GM18520 (cell line): ENCODE data around the gene AGAP4.
"Not testable (repeated sequence)": the region's sequence is repeated elsewhere in the genome, so short reads cannot be mapped to it uniquely, and the experiment has no call there.

Experiments
- ATAC-seq: cut with Tn5 transposase; IDR thresholded peaks from one replicate; pipeline ENCODE4 v1.9.1; 2021; ENCODE audit not compliant: unreplicated experiment

Gene AGAP4

DNA sequence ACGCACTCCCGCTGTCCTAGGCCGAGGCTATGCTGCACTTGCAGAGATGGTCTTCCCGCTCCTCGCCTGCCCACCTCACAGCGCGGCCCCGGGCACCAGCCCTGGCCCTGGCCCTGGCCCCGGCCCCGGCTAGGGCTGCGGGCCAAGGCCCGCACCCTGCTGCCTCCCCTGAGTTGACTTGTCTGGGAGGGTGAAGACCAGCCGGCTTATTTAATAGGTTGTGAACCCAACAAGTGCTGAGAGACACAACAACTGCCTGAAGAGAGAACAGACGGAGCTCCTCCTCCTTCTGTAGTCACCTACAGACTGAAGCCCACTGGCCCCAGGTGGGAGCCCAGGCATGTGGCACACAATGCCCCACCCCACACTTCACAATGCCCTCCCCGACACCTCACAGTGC is at the start of gene AGAP4:
Gene AGAP4, minus strand, starts transcription at position 101 of the 400 bp plus-strand sequence. CDS start 153 bp downstream, outside the sequence.
- ATAC-seq: not testable (repeated sequence)

DNA sequence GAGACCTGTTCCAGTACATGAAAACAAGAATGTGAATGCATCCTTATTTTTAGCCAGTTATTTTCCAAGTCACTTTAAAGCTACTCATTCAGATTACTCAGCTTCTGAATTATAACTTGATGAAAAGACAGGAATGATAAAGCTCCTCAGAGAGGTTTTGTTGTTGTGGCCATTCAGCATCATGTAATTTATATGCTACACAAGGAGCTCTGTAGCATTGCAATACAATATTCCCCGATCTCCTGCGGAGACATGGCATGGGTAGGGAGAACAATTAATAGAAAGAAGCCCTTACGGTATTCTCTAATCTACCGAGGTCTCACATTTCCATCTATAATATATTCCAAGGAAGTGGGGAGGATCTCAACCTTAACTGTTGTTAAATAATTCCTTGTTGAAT is 43.4 kb upstream of the AGAP4 start:
- not testable (repeated sequence) for ATAC-seq

DNA sequence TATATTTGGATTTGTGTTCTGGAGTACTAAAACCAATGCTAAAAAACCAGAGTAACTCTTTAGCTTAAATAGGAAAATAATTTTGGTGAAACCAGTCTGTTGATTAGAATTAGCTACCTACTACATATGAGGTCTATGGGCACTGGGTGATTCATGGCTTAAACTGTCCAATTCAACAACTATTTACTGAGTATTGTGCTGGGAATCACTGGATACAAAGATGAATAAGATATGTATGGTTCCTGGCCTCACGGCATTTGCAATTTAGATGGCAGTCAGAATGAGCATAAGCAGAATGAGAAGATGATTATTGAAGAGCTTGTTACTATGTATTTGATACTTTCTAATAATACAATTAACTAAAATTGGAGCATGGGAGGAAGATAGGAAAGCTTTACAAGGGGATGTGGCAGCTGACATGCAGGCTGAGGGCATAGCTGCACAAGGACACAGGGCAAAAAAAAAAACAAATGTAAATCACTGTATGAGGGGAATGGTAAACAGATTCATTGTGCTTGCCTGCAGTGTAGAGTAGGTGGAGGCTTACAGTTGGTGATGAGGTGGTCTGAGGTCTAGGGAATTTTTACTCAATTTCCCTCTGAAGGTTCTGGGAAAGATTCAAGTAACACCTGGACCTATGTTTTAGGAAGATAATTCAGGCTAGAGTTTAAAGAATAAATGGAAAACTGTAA is 42.4 kb upstream of the AGAP4 start:
- ATAC-seq: not testable (repeated sequence)

DNA sequence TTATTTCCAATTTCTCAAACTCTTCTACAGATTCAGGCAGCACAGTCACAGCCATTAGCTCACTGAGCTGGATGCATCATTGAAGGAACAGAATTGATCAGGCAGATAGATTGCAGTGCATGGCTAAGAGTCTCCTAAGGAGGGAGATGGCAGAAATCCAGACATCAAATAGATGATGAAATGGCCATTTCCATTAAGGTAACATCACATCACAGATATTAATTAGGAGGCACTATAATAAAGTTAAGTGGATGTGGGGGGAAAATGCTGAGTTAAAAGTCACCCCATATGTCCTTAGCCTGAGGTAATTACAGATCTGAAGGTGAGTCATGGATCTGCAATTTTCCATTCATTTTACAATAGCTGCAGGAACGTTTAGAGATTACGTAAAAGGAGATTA is 35.6 kb upstream of the AGAP4 start:
- not testable (repeated sequence) for ATAC-seq

DNA sequence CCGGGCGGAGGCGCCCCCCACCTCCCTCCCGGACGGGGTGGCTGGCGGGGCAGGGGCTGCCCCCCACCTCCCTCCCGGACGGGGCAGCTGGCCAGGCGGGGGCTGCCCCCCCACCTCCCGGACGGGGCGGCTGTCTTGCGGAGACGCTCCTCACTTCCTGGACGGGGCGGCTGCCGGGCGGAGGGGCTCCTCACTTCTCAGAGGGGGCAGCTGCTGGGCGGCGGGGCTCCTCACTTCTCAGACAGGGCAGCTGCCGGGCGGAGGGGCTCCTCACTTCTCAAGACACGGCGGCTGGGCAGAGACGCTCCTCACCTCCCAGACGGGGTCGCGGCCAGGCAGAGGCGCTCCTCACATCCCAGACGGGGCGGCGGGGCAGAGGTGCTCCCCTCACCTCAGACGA is 18.1 kb upstream of the AGAP4 start:
- not testable (repeated sequence) for ATAC-seq

DNA sequence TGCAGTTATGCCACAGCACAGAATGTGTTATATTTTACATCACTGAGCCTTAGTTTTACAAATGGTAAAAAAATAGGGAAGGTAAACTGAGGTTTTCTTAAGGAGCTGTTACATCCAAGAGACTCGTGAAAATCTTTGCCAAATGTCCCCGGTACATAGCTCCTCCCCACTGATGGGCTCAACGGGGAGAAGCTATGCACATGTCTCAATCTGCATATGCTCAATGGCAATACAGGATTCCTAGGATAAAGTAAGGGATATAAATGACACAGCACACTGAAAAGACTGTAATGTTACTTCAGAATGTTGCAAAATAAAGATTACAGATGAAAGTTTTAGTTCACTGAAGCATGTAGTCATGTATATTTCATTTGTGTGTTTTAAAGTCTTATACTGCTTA is 17.0 kb upstream of the AGAP4 start:
- not testable (repeated sequence) for ATAC-seq

DNA sequence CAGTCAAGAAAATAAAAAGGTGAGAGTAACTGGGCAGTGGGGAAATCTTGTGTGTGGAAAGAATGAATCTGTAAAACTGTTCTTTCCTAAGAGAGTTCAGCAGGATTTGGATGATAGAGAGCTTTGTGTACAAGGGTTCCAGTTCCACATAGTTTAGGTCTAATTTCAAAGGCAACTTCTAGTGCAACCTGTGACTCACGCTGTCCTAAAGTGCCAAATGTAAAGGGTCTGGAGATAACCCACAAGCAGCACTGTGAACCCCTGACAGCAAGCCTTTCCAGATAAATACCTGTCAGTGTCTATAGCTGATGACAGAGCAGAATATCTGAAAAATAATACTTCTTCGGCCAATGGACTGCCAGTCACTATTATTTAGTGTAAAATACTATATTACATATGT is 16.3 kb upstream of the AGAP4 start:
- not testable (repeated sequence) for ATAC-seq

DNA sequence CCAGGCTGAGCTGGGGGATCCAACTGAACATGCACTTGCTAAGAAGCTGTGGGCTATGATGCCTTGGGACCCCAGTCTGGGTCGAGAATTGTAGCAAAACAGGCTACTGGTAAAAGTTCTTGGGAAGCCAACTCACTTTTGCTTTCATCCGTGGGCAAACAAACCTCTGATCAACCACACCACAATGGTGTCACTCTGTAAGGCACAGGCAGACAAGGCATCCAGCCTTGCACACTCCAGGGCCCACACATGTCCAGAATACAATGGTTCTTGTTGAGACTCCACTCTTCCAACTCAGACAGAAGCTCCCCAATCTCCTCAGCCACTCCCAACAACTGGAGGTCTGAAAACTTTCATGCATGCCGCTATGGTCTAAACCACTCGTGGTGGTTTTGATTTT is 10.6 kb upstream of the AGAP4 start:
- ATAC-seq: not testable (repeated sequence)

DNA sequence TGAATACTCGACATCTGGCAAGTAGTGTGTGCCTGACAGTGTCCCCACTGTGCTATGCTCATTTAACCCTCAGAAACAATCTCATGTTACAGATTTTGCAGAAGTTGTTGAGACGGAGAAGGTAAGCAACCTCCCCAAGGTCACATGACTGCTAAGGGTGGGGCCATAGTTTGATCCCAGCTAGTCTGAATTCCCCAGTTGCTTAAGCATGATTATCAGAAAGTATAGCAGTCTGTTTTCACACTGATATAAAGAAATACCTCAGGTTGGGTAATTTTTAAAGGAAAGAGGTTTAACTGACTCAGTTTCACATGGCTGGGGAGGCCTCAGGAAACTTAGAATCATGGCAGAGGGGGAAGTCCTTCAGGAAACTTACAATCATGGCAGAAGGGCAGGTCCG is 1.2 kb upstream of the AGAP4 start:
- ATAC-seq: not testable (repeated sequence)

DNA sequence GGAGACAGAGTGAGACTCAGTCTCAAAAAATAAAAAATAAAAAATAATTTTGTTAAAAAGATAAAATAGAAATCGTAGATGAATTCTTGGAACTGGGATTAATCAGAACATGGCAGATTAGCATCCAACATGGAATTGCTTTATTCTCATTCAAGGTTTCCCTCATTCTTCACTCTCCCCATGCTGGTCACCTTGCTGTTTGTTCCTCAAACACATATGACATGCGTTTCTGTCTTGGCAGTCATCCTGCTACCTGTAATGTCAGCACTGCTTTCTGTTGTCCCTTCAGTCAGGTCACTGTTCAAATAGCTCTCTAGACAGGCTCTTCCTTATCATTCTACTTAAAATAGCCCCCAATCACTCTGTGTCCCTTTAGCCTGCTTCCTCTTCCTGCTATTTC is 24.4 kb downstream of the AGAP4 start:
- not testable (repeated sequence) for ATAC-seq

DNA sequence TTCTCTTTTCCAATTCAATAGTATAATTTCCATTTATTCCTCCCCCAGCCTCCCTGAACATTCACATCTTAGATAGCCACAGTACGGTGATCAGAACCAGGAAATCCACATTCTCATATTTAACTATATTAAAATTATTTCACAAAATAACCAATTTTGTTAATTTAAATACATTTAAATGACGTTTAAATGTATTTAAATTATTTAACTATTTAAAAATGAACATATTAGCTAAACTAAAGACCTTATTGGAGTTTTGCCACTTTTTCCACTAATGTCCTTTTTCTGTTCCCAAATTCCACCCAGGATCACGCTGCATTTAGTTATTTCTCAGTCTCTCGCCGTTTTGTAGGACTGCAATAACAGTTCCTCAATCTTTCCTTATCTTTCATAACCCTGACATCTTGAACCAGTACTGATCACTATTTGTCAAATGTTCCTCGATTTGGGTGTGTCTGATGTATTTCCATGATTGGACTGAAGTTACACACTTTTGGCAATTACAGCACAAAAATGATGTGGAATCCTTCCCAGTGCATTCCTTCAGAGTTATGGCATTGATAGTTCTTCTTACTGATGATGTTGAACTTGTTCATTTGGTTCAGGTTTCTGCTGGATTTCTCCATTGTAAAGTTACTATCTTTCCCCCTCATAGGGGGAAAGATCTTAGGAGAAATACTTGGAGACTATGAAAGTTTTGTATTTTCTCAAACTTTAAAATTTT is 27.0 kb downstream of the AGAP4 start:
- not testable (repeated sequence) for ATAC-seq

DNA sequence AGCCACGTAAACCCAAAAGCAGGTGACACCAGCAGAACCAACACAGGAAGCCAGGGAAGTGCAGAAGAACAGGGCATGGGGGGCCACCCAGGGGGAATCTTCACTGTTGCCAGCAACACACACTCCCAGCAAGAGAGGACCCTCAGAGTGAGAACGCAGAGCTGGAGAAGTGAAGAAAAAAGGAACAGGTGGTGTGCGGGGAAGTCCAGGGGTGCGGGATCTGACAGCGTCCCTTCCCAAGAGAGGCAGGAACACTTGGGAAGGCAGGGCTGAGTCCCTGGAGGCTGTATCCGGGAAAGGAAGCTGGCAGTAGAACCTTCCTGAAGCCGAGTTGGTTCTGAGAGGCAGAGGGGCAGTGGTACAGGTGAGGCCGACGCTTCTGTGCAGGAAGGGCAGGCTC is 27.7 kb downstream of the AGAP4 start:
- no peak for ATAC-seq

DNA sequence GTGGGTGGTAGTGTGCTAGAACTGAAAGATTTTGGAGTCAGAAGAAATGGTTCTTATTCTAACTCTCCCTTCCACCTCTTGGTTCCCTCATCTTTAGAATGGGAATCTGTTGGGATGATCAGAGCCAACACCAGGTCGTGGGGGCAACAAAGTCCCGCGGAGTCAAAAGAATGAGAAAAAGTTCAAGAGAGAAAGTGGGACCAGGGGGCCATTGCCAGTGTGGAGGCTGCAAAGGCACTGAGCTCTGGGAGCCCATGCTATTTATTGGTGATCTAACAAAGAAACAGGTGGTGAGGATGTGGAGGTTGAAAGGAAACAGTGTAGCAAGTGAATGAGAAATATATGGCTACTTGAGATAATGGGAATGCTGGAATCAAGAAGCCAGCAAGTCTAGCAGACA is 29.4 kb downstream of the AGAP4 start:
- no peak for ATAC-seq

DNA sequence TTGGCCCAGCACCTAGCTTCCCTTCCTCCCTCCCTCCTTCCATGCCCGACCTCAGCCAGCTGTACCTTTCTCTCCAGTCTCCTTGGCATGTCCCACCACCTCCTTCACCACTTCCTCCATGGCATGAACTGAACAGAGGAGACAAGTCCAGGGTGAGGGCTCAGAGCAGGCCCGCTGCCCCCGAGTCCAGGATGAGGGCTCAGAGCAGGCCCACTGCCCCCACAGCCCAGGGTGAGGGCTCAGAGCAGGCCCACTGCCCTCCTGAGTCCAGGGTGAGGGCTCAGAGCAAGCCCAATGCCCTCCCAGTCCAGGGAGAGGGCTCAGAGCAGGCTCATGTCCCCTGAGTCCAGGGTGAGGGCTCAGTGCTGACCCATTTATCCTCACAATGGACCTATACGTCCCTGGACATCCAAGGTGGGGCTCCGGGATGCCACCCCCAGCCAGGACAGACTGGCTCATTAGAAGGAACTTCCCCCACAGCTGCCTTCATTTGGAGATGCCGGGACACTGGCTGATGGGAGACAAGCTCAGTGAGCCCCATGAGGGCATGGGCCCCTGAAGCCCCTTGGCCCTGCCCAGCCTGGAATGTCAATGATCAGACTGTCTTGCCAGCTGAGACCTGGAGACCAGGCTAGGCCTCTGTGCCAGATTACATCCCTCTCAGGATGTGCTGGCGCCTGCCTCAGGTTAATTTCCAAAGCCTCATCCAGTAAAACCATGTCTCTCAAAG is 30.0 kb downstream of the AGAP4 start:
- no peak for ATAC-seq

DNA sequence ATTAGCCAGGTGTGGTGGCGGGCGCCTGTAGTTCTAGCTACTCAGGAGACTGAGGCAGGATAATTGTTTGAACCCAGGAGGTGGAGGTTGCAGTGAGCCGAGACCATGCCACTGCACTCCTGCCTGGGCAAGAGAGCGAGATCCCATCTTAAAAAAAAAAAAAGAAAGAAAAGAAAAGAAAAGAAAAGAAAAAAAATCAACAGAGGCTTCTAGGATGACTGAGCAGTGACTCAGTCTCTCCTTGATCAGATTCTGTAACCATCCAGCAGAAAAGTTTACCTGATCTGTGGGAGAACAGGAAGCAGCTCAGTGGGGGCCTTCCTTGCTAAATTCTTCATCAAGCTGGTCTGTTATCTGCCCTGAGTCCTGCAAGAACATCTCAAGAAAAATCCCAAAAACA is 33.2 kb downstream of the AGAP4 start:
- not testable (repeated sequence) for ATAC-seq

DNA sequence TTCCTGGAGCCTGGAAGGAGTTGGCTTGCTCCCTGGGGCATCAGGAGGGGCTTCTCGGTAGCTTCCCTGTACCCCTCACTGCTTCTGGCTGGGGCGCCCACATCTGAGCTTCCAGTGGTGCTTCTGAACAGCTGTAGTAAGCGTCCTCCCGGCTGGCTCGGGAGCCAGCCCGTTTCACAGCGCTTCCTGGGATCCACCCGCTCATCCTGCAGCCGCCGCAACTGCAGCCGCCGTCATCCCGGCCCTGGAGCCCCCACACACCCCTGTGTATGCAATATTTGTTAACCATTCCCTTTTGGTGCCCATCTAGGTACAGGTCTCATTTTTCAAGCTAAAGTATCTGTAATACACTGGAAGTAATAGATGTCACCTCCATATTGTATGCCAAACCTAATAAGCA is 34.3 kb downstream of the AGAP4 start:
- not testable (repeated sequence) for ATAC-seq

DNA sequence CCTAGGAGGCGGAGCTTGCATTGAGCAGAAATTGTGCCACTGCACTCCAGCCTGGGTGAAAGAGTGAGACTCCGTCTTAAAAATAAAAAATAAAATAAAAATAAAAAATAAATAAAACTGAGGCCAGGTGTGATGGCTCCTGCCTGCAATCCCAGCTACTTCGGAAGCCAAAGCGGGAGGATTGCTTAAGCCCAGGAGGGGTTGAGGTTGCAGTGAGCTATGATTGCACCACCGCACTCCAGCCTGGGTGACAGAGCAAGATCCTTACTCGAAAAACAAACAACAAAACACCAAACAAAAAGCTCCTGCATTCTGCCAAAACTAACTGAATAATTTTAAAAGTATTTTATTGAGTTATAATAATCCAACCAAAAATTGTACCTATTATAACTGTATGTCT is 36.2 kb downstream of the AGAP4 start:
- ATAC-seq: no peak

DNA sequence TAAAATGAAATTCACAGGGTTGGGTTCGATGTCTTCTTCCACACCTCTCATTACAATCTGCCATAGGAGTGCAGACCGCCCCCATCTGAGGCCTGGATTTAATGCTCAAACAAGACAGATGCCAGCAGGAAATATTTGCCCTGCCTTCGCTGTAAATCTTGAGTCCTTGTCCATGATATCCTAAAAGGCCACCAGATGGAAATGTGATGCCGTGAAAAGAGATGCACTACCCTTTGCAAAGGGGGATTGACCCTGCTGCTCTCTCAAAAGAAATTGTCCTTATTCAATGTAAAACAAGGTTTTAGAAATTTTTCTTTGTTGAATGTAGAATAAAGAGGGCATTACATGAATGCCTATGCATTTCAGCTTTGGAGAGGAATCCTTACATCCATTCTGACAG is 37.5 kb downstream of the AGAP4 start:
- ATAC-seq: no peak

DNA sequence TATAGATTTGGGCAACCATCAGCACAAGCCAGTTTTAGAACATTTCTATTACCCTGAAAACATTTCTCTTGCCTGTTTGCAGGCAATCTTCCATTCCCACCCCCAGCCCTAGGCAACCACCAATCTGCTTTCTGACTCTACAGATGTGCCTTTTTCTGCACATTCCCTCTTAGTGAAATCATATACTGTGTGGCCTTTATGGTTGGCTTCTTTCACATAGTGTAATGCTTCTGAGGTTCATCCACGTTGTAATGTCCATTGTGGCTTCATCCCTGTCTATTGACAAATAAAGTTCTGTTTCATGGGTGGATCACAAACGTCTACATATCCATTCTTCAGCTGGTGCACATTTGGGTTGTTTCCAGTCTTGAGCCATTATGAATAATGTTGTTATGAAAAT is 42.3 kb downstream of the AGAP4 start:
- not testable (repeated sequence) for ATAC-seq

DNA sequence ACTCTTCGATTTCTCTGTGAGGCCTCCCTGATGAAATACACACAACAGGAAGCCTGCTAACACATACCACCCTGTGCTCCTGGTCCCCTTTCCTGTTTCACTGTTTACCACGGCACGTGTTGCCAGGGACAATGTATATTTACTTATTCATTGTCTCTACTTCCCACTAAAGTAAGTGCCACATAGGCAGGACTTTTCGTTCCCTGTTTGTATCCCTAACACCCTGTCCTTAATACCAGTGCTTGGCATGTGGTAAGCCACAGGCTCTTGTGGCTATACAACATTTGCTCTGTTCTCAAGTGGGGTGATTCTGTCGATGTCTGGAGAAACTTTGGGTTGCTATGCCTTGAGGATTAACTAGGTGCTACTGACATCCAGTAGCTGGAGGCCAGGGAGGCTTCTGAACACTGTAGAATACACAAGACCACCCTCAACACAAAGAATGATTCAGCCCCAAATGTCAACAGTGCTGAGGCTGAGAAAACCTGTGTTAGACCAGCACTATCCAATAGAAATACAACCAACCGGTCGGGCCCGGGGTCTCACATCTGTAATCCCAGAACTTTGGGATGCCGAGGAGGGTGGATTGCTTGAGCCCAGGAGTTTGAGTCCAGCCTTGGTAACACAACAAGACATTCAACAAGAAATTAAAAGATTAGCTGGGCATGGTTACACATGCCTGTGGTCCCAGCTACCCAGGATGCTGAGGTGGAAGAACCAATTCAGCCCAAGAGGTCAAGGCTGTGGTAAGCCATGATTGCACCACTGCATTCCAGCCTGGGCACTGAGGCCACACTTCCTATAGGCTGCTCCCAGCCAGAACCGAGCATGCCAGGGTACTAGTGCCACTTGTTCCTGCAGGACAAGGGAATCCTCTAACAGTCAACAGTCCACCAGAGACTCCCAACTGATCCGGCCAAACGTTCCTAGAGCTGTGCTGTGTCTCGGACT is 44.0 kb downstream of the AGAP4 start:
- not testable (repeated sequence) for ATAC-seq

DNA sequence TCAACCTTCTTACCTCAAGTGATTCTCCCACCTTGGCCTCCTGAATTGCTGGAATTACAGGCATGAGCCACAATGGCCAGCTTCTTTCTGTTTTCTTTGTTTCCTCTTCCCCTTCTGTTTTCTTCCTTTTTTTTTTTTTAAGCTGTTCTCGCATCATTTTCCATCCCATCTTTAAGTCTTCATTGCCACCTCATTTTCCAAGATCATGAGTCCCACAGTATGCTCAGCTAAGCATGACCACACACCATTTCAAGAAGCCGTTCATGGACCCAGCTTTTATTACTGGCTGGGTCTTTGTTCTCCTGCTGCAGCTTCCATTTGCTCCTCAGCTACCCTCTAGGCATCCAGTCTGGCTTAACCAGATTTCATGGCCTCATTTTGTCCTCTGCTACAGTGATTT is 52.5 kb downstream of the AGAP4 start:
- ATAC-seq: not testable (repeated sequence)
